ENCODE measurements around the gene CCDC107. TPM values are rescaled to one million over a fixed set of nuclear protein-coding genes. Genes with fewer than 3 reads are reported as not detected.

CCDC107 gene
- total and polyA plus RNA-seq, 2 of the 13 experiments (the other 11 are each of a cell fraction or from before 2014, with no cell fraction given), result 7.1 to 15.2 TPM

- TF ChIP-seq, protein P1, sequence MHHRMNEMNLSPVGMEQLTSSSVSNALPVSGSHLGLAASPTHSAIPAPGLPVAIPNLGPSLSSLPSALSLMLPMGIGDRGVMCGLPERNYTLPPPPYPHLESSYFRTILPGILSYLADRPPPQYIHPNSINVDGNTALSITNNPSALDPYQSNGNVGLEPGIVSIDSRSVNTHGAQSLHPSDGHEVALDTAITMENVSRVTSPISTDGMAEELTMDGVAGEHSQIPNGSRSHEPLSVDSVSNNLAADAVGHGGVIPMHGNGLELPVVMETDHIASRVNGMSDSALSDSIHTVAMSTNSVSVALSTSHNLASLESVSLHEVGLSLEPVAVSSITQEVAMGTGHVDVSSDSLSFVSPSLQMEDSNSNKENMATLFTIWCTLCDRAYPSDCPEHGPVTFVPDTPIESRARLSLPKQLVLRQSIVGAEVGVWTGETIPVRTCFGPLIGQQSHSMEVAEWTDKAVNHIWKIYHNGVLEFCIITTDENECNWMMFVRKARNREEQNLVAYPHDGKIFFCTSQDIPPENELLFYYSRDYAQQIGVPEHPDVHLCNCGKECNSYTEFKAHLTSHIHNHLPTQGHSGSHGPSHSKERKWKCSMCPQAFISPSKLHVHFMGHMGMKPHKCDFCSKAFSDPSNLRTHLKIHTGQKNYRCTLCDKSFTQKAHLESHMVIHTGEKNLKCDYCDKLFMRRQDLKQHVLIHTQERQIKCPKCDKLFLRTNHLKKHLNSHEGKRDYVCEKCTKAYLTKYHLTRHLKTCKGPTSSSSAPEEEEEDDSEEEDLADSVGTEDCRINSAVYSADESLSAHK (CRISPR knock-in tag; IDR thresholded peaks at IDR 0.05; ENCODE audit: borderline replicate concordance), result no peak
- no peak; the same call in 1 of the 2 replicates for TF ChIP-seq RBAK (CRISPR knock-in tag; IDR thresholded peaks at IDR 0.05)
- peak; percentile 55; the same call in 1 of the 2 replicates for TF ChIP-seq ZNF33B (CRISPR knock-in tag; IDR thresholded peaks at IDR 0.05)
- TF ChIP-seq, protein P2, sequence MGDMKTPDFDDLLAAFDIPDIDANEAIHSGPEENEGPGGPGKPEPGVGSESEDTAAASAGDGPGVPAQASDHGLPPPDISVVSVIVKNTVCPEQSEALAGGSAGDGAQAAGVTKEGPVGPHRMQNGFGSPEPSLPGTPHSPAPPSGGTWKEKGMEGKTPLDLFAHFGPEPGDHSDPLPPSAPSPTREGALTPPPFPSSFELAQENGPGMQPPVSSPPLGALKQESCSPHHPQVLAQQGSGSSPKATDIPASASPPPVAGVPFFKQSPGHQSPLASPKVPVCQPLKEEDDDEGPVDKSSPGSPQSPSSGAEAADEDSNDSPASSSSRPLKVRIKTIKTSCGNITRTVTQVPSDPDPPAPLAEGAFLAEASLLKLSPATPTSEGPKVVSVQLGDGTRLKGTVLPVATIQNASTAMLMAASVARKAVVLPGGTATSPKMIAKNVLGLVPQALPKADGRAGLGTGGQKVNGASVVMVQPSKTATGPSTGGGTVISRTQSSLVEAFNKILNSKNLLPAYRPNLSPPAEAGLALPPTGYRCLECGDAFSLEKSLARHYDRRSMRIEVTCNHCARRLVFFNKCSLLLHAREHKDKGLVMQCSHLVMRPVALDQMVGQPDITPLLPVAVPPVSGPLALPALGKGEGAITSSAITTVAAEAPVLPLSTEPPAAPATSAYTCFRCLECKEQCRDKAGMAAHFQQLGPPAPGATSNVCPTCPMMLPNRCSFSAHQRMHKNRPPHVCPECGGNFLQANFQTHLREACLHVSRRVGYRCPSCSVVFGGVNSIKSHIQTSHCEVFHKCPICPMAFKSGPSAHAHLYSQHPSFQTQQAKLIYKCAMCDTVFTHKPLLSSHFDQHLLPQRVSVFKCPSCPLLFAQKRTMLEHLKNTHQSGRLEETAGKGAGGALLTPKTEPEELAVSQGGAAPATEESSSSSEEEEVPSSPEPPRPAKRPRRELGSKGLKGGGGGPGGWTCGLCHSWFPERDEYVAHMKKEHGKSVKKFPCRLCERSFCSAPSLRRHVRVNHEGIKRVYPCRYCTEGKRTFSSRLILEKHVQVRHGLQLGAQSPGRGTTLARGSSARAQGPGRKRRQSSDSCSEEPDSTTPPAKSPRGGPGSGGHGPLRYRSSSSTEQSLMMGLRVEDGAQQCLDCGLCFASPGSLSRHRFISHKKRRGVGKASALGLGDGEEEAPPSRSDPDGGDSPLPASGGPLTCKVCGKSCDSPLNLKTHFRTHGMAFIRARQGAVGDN (CRISPR knock-in tag; IDR thresholded peaks at IDR 0.05), result peak; percentile 98
- TF ChIP-seq KLF11 (CRISPR knock-in tag; IDR thresholded peaks at IDR 0.05), result peak; percentile 87; the same call in 1 of the 2 replicates
- TF ChIP-seq, protein P3, sequence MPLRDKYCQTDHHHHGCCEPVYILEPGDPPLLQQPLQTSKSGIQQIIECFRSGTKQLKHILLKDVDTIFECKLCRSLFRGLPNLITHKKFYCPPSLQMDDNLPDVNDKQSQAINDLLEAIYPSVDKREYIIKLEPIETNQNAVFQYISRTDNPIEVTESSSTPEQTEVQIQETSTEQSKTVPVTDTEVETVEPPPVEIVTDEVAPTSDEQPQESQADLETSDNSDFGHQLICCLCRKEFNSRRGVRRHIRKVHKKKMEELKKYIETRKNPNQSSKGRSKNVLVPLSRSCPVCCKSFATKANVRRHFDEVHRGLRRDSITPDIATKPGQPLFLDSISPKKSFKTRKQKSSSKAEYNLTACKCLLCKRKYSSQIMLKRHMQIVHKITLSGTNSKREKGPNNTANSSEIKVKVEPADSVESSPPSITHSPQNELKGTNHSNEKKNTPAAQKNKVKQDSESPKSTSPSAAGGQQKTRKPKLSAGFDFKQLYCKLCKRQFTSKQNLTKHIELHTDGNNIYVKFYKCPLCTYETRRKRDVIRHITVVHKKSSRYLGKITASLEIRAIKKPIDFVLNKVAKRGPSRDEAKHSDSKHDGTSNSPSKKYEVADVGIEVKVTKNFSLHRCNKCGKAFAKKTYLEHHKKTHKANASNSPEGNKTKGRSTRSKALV (CRISPR knock-in tag; IDR thresholded peaks at IDR 0.05), result peak; percentile 85; the same call in 1 of the 2 replicates
- TF ChIP-seq ZNF160 (CRISPR knock-in tag; IDR thresholded peaks at IDR 0.05), result peak; percentile 96
- peak; percentile 68; the same call in 1 of the 2 replicates for TF ChIP-seq SP140L (CRISPR knock-in tag; IDR thresholded peaks at IDR 0.05; ENCODE audit: borderline replicate concordance)
- peak; percentile 62; the same call in 1 of the 2 replicates for TF ChIP-seq KLF9 (CRISPR knock-in tag; IDR thresholded peaks at IDR 0.05; ENCODE audit: low read depth)
- no peak for TF ChIP-seq KDM5A (IDR thresholded peaks at IDR 0.05; ENCODE audit: borderline replicate concordance, low read length)
- TF ChIP-seq ZBTB44 (CRISPR knock-in tag; IDR thresholded peaks at IDR 0.05), result no peak
- peak; percentile 53; the same call in 1 of the 2 replicates for TF ChIP-seq ZNF652 (CRISPR knock-in tag; IDR thresholded peaks at IDR 0.05; ENCODE audit: borderline replicate concordance, low read depth)
- TF ChIP-seq ZSCAN20 (CRISPR knock-in tag; IDR thresholded peaks at IDR 0.05; ENCODE audit: borderline replicate concordance), result peak; percentile 93
- peak; percentile 28; the same call in 1 of the 2 replicates for TF ChIP-seq ZNF329 (CRISPR knock-in tag; IDR thresholded peaks at IDR 0.05; ENCODE audit: low read depth)
- TF ChIP-seq KLF16 (CRISPR knock-in tag; IDR thresholded peaks at IDR 0.05), result peak in 1 of 2 experiments; percentile 98; a peak in 2 of 4 replicates
- TF ChIP-seq MYPOP (CRISPR knock-in tag; IDR thresholded peaks at IDR 0.05), result peak; percentile 96
- 0 out of 2 replicates have a peak, but pooled peaks have one; percentile 61 for TF ChIP-seq PCBP1 (IDR thresholded peaks at IDR 0.05; ENCODE audit: borderline replicate concordance, low read depth, low read length)
Observed at GRCh38 chr9:35657546-35658136, 451 bp upstream of the CCDC107 start, which contains the start of gene RMRP (continued).
